Fibroblast of lung (primary cell): ENCODE results near the gene ANKS1B.

Experiments used
- CTCF ChIP-seq, 2 donors: IDR thresholded peaks in 1 of 2; conservative IDR thresholded peaks in 1 of 2; 1 replicate in 1 of 2; 2 replicates in 1 of 2; pipeline ENCODE4 v1.5.1; 2011 to 2012; ENCODE audit warnings: low read length in 2 of 2, control low read depth in 1 of 2, inconsistent platforms in 1 of 2, low read depth in 1 of 2, mild to moderate bottlenecking in 1 of 2
- EZH2 ChIP-seq: IDR thresholded peaks from 2 replicates; pipeline ENCODE4 v1.5.1; 2012; ENCODE audit warnings: low read length, control low read depth, mild to moderate bottlenecking; ENCODE audit errors: missing control alignments

- TF ChIP-seq CTCF (conservative IDR thresholded peaks at IDR 0.05 in 1 of 2, IDR thresholded peaks at IDR 0.05 in 1 of 2; ENCODE audit: low read depth in 1 of 2, low read length in 2 of 2) (no peak), EZH2 (no peak)
Measured at GRCh38 chr12:99224237-99224636, 760.5 kb downstream of the ANKS1B start.
